Fibroblast of mammary gland (primary cell): Measurements from ENCODE around the gene ARHGAP10.
"Not testable (repeated sequence)": the region's sequence is repeated elsewhere in the genome, so short reads cannot be mapped to it uniquely, and the experiment has no call there.

Source experiments
- DNase-seq: peaks from one replicate; pipeline ENCODE4 v3.0.0-alpha.2; 2010; ENCODE audit warnings: low read depth
- H3K4me3 ChIP-seq: 2 replicates; pipeline ENCODE4 v1.5.1; 2011; ENCODE audit warnings: low read depth, mild to moderate bottlenecking, low read length, moderate library complexity; ENCODE audit not compliant: control insufficient read depth
- CTCF ChIP-seq: conservative IDR thresholded peaks from 2 replicates; pipeline ENCODE4 v1.5.1; 2011; ENCODE audit warnings: low read depth, low read length, inconsistent platforms; ENCODE audit not compliant: control insufficient read depth, insufficient read depth

Gene ARHGAP10

GRCh38 chr4:147874109-147874508, 142.2 kb downstream of the ARHGAP10 start:
- TF ChIP-seq CTCF: no peak
- DNase-seq: no peak
- H3K4me3 ChIP-seq: no peak overlapping the region

- no peak for DNase-seq
- TF ChIP-seq CTCF: no peak
- no peak overlapping the region for H3K4me3 ChIP-seq
Observed at GRCh38 chr4:147877308-147877771, 145.5 kb downstream of the ARHGAP10 start.

- no peak for TF ChIP-seq CTCF
- DNase-seq: no peak
- no peak overlapping the region for H3K4me3 ChIP-seq
Observed at GRCh38 chr4:147879676-147880075, 147.8 kb downstream of the ARHGAP10 start.

GRCh38 chr4:147880511-147880910, 148.6 kb downstream of the ARHGAP10 start:
- no peak for TF ChIP-seq CTCF
- DNase-seq: no peak
- no peak overlapping the region for H3K4me3 ChIP-seq

- DNase-seq: no peak
- no peak overlapping the region for H3K4me3 ChIP-seq
- TF ChIP-seq CTCF: no peak
Observed at GRCh38 chr4:147884536-147884935, 152.6 kb downstream of the ARHGAP10 start.

GRCh38 chr4:147885216-147885615, 153.3 kb downstream of the ARHGAP10 start:
- H3K4me3 ChIP-seq, DNase-seq: not testable (repeated sequence)

- TF ChIP-seq CTCF: no peak
- no peak for DNase-seq
- no peak overlapping the region for H3K4me3 ChIP-seq
Observed at GRCh38 chr4:147891476-147892115, 159.7 kb downstream of the ARHGAP10 start.
